ENCODE measurements around the gene PLCH2. TPM values are rescaled to one million over a fixed set of nuclear protein-coding genes. Genes with fewer than 3 reads are reported as not detected.

The PLCH2 gene
- total RNA-seq, 1 donor, result under 0.01 TPM

DNA sequence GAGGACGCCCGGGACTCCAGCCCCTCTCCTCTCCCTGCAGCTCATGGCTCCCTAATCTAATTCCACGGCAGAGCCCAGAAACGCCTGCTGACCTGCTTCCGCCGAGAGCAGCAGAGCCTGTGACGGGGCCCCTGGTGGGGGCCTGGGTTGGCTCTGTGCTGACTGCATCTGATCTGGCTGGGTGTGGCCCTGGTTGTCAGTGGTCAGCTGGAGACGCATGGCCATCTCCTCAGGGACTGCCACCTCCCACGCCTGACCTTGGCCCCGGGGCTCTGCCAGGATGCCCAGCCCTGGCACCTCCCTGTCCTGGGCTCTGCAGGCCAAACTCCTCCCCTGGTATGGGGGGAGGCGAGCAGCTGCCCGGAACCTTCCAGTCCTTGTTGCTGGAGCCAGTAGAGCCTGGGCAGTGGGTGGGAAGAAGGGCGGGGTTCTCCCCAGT lies 1.1 kb upstream of the PLCH2 start:
- TF ChIP-seq, protein P1, sequence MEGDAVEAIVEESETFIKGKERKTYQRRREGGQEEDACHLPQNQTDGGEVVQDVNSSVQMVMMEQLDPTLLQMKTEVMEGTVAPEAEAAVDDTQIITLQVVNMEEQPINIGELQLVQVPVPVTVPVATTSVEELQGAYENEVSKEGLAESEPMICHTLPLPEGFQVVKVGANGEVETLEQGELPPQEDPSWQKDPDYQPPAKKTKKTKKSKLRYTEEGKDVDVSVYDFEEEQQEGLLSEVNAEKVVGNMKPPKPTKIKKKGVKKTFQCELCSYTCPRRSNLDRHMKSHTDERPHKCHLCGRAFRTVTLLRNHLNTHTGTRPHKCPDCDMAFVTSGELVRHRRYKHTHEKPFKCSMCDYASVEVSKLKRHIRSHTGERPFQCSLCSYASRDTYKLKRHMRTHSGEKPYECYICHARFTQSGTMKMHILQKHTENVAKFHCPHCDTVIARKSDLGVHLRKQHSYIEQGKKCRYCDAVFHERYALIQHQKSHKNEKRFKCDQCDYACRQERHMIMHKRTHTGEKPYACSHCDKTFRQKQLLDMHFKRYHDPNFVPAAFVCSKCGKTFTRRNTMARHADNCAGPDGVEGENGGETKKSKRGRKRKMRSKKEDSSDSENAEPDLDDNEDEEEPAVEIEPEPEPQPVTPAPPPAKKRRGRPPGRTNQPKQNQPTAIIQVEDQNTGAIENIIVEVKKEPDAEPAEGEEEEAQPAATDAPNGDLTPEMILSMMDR (IDR thresholded peaks at IDR 0.05; ENCODE audit: insufficient read depth, low read depth, low read length), result no peak
- no peak for DNase-seq (ENCODE audit: low read depth)
- no peak overlapping the region for H3K4me3 ChIP-seq (ENCODE audit: low read depth, low read length)

DNA sequence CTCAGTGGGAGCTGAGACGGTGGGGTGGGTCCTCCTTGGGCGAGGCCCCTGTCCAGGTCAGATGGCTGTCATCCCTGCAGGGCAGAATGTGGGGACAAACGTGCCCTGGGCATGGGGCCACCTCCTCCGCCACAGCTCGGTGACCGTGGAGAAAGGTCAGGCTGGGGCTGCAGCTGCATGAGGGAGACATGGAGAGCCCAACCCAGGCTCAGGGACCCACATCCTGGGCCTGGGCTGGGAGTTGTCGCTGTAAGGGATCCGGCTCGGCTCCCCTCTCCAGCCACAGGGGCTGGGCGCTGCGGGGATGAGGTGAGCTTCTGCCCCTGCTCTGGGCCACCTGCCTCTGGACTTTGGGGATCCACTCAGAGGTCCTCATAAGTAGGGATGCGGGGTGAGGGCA lies 518 bp upstream of the PLCH2 start:
- TF ChIP-seq, protein P1 (IDR thresholded peaks at IDR 0.05; ENCODE audit: insufficient read depth, low read depth, low read length), result no peak
- no peak for DNase-seq (ENCODE audit: low read depth)
- no peak overlapping the region for H3K4me3 ChIP-seq (ENCODE audit: low read depth, low read length)

DNA sequence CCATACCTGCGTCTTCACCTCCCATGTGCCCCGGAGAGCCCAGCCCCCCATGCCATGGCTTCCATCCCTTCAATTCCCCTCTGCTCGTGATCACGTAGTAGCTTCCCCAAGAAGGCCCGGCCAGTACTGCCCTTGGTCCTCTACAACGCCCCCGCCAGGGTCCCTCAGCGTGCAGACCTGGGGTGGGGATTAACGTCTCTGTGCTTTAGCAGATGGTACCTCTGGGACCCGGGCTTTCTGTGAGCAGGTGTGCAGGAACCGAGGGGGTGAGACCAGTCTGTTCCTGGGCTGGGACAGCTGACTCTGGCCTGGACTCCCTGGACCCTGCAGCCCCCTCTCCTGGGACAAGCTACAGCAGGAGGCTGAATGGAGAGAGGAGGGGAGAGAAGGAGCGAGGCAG lies 1.2 kb downstream of the PLCH2 start:
- no peak overlapping the region for H3K4me3 ChIP-seq (ENCODE audit: low read depth, low read length)
- TF ChIP-seq, protein P1 (IDR thresholded peaks at IDR 0.05; ENCODE audit: insufficient read depth, low read depth, low read length), result no peak
- no peak for DNase-seq (ENCODE audit: low read depth)

DNA sequence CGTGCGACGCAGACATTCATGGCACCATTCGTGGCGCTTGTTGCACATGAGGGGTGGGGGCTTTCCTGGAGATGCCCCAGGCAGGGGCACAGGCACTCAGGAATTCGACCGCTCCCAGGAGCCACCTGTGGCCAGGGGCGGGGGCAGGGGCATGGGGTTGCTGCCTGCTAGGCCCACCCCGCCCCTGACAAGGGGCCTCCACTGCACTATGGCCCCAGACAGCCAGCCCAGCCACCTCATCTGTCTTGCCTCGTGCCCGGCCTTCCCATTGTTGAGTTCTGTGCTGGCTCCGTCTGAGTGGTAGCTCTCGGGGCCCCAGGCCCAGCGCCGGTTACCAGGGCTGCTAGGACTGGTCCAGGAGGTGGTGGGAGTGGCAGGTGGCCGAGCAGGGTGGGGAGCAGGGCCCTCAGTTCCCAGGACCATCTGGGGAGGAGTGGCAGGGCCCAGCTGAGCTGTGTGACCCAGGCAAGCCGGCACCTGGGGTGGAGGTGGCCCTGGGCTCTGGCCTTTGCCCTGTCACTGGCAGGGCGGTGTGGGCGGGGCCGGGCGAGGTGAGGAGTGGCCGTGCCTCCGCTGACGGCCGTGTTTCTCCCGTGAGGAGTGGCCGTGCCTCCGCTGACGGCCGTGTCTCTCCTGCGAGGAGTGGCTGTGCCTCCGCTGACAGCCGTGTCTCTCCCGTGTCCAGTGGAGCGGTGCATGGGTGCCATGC lies 1.9 kb downstream of the PLCH2 start:
- H3K4me3 ChIP-seq (ENCODE audit: low read depth, low read length), result no peak overlapping the region
- DNase-seq (ENCODE audit: low read depth), result no peak
- TF ChIP-seq, protein P1 (IDR thresholded peaks at IDR 0.05; ENCODE audit: insufficient read depth, low read depth, low read length), result no peak

DNA sequence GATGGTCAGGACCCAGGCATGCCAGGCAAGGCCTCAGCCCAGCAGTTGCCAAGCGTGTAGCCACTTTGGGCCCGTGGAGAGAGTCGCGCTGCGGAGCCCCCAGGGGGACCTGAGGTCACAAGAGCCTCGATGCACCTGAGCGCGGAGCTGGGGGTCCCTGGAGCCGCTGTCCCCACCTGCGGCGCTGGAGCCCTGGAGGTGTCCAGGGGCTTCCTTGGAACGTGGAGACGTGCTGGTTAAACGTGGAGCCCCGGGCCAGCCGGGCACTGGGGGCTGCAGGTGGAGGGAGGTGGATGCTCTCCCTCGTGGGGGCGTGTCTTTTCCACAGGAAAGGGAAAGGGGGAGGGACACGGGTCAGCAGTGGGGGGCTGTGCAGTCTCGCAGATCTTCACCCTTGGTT lies 3.1 kb downstream of the PLCH2 start:
- DNase-seq (ENCODE audit: low read depth), result no peak
- TF ChIP-seq, protein P1 (IDR thresholded peaks at IDR 0.05; ENCODE audit: insufficient read depth, low read depth, low read length), result no peak
- no peak overlapping the region for H3K4me3 ChIP-seq (ENCODE audit: low read depth, low read length)

DNA sequence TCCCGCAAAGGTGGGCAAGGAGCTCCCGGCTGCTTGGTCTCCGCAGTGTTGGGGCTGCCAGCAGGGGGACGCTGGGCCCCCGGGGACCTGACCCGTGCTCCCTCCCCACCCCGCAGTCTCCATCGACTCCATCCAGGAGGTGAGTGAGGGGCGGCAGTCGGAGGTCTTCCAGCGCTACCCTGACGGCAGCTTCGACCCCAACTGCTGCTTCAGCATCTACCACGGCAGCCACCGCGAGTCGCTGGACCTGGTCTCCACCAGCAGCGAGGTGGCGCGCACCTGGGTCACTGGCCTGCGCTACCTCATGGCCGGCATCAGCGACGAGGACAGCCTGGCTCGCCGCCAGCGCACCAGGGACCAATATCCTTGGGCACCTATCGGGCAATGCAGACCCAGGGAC lies 3.5 kb downstream of the PLCH2 start:
- DNase-seq (ENCODE audit: low read depth), result no peak
- H3K4me3 ChIP-seq (ENCODE audit: low read depth, low read length), result no peak overlapping the region

More for the DNA sequence above, 3.5 kb downstream of the PLCH2 start:
- TF ChIP-seq, protein P1 (IDR thresholded peaks at IDR 0.05; ENCODE audit: insufficient read depth, low read depth, low read length), result no peak

All from fibroblast of villous mesenchyme (primary cell).